Central memory CD4-positive, alpha-beta T cell (primary cell): Measurements from ENCODE around the gene ABCA13.

Experiments
- DNase-seq: peaks from one replicate; pipeline ENCODE4 v3.0.0; 2022

ABCA13 gene

GRCh38 chr7:48551652-48552051, 380.4 kb downstream of the ABCA13 start:
- DNase-seq, result no peak

GRCh38 chr7:48563334-48563733, 392.1 kb downstream of the ABCA13 start:
- DNase-seq, result no peak

DNA sequence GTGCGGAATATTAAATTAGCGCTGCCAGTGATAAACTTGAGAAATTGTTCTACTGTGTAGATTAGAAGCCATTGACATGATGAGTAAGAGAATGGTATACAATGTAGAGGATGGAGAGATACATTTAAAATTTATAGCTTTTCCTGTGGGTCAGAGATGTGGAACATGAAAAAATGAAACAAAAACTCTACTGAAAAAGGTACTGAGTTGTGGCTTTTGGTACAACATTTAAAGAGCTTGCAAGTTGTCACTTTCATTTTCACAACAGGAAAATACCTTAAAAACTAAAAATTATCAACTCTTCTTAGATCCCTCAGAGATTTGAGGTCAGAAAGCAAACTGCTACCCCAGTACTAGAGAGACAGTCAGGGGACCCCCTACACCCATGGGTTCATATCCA, 404.3 kb downstream of the ABCA13 start:
- DNase-seq, result no peak

DNA sequence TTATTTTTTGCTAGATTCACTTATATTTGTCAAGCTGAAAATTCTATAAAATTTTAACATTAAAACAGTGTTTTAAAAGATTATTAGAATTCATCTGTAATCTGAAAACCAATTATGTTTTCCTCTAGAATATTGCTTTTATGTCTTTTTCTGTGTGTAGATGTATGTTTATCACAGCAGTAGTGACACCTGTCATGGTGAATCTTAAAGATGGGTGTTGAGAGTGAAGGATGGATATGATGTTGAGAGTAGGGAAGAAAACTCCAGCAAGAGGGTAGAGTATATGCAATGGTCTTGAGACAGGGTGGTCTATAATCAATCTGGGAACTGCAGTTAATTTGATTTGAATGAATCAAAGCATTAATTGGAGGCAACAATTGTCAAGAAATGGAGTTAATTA, 416.2 kb downstream of the ABCA13 start:
- DNase-seq, result no peak

DNA sequence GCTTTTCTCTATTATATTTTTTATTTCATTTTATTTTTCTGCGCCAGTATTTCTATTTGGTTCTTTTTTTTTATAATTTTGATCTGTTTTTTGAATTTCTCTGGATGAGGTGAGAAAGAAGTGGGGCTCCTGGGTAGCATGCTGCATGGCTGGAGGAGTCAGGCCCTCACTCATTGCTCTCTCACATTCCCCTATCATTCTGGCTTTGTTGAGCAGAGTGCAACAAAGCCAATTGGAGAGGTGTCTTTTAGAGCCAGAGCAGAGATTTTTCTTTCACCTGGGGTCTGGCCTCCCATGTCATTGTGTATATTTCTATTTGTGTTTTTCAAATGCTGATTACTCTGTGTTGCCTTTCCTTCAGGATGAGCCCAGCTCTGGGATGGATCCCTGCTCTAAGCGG, 423.1 kb downstream of the ABCA13 start:
- no peak for DNase-seq

- no peak for DNase-seq
Measured at GRCh38 chr7:48595756-48596155, 424.5 kb downstream of the ABCA13 start.

DNA sequence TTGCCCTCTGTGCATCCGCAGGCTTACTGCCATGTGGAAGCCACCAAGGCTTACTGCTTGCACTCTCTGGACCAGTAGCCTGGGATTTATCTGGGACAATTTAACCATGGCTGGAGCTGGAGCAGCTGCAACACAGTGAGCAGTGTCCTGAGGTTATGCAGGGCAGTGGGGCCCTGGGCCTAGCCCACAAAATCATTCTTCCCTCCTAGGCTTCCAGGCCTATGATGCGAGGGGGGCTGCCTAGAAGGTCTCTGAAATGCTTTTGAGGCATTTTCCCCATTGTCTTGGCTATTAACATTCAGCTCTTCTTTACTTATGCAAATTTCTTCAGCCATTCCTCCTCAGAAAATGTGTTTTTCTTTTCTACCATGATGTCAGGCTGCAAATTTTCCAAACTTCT, 439.4 kb downstream of the ABCA13 start:
- no peak for DNase-seq

DNA sequence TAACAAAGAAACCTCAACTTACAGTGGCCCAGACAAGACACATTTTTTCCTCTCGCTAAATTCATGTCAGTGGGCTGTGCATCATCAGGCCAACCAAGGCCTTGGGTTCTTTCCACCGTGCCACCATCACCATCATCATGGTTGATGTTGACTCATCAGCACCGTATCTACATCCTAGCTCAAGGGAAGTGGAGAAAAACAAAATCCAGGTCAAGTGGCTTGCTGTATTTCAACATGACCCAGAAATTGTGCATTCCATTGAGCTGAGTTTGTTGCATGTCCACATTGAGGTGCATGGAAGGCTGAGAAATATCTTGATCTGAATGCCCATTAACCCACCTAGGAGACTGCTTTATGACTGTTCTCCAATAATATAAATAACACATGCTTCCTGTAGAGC, 440.7 kb downstream of the ABCA13 start:
- no peak for DNase-seq

GRCh38 chr7:48617508-48617907, 446.2 kb downstream of the ABCA13 start:
- DNase-seq, result no peak

DNA sequence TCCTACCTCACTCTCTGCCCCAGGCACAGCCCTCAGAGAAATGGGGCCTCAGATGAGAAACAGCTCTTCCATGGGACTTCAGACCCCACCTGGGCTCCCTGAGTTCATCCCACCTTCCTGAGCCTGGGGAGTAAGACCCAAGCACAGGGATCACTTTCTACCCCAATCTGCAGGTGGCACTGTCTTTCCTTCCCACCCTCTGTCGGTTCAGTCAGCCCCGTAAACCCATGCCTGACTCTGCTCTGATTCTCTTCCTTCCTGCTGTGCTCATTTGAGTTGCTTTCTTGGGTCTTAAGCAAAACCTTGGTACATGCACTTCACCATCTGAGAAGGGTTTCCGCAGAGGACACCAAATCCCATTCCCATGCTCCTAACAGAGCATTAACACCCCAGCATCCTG, 446.7 kb downstream of the ABCA13 start:
- DNase-seq, result no peak

DNA sequence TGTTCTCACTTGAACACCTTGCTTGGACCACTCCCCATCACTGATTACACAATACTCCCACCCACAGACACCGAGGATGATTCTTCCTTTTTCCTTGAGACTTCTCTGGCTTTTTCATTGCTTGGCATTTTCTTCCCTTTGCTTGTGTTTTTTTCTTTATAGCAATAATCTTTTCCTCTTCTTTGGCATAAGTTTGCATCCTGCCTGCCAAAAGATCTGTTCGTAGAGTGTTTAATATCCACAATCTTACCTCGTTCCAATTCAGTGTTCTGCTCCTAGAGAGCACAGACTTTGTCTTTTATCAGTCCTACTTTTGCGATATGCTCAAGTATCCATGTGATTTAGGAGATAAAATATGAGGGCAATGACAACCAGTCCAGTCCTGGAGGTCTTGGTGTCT, 449.8 kb downstream of the ABCA13 start:
- no peak for DNase-seq

- DNase-seq, result no peak
Measured at GRCh38 chr7:48627164-48627563, 455.9 kb downstream of the ABCA13 start.

GRCh38 chr7:48628793-48629349, 457.6 kb downstream of the ABCA13 start:
- DNase-seq, result no peak

DNA sequence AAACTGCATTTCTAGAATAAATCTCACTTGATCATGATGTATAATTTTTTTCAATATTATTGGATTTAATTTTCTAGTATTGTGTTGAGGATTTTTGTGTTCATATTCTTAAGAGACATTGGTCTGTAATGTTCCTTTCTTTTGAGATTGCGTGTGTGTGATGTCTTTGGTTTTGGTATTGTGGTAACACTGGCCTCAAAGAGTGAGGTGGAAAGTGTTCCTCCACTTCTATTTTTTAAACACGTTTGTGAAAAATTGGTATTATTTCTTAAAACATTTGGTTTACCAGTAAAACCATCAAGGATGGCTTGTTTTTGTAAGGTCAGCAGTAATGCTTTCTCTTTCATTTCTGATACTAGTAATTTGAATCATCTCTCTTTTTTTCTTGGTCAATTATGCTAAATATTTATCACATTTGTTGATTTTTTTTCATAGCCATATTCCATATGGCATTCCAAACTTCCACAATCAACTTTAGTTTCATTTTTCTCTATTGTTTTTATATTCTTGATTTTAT, 462.9 kb downstream of the ABCA13 start:
- no peak for DNase-seq

DNA sequence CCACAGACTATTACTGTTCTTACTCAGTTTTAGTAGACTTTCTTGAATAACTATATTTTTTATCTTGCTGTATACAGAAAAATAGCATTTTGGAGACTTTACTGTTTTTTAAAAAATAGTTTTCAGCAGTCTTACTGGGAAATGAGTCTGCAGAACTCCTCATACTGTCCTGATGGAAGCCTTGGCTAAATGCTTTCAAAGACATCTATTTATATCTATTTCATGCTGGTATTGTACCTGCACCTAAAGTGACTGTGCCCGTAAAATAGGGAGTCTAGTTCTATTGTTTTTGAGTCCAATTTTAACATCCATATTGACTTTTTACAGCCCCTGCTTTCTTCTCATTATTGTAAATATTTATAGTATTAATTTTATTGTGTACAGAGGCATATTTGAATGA, 464.5 kb downstream of the ABCA13 start:
- DNase-seq, result no peak

DNA sequence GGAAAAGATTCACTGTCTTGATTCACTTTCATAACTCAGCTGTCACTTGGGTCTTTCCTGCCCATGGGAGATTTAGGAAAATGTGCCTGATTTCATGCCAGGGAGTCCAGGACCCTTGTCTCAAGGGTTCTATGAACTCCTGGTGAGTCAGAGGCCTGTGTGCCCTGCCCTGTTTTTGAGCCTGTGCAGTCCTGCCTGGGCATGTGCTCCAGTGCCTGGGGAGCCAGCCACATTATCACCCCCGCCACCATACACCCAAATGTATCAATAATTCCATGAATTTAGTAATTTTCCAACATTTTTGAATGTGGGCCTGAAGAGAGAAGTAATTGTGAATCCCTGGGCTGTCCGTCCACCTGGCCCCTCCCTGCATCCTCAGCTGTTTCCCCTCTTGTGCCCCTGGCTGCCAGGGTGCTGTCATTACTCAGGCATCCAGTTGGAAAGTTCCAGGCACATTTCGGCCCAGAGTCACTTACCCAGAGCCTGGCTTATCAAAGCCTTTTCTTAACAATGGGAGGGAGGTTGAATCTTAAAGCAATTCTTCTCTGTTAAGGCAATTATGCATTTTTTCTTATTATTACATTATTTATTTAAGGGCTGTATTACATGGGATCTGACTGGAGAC, 465.2 kb downstream of the ABCA13 start:
- no peak for DNase-seq

DNA sequence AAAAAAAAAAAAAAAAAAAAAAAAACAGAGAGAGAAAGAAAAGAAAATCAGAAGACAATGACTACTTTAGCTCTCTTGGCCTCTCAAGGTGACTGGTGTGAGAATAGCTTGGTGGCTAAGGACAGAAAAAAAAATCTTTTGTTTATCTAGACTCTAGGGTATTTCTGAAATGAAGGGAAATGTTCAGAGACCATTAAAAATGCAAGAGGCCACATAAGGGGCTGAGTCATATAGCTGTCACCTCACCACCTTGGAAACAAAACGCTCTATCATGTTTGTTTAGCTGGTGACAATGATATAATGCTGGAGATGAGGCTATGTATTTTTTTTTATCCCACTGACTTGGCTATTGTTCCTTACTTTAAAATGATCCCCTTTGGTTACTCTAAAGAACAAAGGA, 466.1 kb downstream of the ABCA13 start:
- DNase-seq, result no peak

DNA sequence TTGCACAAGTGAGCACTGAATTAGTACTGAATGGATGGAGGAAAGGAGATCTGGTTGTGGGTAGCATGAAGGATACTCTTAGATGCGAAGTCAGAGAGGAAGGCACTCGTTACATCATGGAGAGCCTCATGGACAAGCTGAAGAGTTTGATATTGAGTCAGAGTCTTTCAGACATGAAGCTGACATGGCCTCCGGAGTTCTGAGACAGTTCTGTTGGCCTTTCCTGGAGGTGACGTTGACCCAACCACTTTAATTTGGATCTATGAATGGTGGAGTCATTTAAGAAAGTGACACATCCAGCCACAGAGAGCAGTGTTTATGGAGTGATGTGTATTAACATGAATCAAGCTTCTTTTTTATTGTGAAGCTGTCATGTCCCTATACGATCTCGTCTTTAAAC, 466.8 kb downstream of the ABCA13 start:
- DNase-seq, result no peak

DNA sequence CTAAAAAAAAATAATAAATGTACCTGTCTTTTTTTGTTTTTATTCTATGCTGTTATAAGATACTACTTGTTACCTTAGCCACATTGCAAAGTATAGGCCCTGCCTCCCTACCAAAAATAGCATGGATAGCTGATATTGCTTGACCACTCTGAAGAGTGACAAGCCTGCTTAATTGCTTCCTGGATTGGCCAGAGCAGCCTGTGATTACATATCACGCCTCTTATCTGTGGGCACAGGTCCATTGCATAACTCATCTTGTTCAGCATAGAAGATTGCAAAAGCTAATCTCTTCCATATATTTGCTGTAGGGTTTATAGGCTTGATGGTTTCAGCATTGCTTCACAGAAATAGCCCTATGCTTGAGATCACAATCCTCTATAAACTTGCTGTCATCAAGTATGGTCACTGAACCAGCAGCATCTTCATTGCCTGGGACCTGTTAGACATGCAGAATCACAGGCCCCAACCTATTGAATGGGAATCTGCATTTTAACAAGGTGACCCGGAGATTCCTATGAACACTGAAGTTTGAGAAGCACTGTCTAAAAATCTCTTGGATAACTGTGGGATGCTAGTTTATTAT, 472.3 kb downstream of the ABCA13 start:
- no peak for DNase-seq

DNA sequence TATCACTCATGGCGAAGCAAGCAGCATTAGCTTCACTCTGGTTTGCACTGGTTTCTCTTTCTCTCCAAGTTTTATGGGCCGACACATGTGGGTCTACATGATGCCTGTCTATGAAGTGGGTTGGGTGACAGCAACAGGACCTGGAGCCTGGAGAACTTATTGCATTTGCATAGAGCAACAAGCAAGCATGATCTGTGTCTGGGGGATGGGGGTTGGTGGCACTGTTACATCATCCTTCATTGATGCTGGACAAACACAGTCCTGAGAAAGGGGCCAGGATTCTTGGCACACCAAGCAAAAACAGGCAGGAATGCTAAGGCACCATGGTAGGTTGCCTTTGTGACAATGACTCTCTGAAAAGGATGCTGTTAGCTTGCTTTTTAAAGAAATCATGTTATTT, 486.9 kb downstream of the ABCA13 start:
- DNase-seq, result no peak

- DNase-seq, result no peak
Measured at GRCh38 chr7:48660306-48660870, 489.1 kb downstream of the ABCA13 start.

DNA sequence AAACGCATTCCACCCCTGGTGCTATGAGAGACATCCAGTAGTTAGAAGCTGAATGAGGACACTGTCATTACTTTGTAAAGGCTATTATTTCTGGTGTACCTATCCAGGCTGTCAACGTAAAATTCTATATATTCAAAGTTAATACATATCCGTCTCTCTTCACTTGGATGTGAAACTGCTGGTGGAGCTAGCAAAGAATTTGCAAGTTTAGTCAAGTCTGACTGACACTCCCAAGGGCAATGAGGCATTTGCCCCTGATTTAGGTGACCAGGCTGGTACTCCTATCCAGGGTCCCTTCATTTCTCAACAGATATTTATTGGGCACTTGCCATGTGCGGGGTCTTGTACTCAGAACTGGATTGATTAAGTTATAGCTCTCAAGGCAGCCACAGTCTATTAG, 493.0 kb downstream of the ABCA13 start:
- no peak for DNase-seq

GRCh38 chr7:48665353-48666135, 494.3 kb downstream of the ABCA13 start:
- DNase-seq, result no peak

DNA sequence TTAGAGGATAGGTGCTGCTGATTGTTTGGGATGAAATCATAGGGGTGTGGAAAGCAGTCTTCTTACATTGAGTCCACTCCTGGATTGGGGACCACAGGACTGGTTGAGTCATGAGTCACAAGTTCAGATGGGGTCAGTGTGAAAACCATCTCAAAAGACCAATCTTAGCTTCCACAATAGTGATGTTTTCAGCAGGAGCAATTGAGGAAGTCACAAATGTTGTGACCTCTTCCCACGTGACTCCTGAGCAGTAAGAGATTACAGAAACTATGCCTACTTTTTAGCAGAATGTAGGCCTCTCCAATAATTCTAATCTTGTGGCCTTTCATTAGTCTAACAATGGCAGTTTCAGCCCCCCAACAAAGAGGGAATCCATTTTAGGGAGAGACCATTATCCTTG, 496.1 kb downstream of the ABCA13 start:
- DNase-seq, result no peak
